Ishikawa (cell line): Measurements from ENCODE around the gene ARL10.

Source experiments
- CEBPB ChIP-seq: IDR thresholded peaks from 2 replicates; pipeline ENCODE4 v1.6.1; 2012
- CREB1 ChIP-seq: IDR thresholded peaks from 2 replicates; pipeline ENCODE4 v1.6.1; 2012; ENCODE audit warnings: low read depth
- EGR1 ChIP-seq: IDR thresholded peaks from 2 replicates; pipeline ENCODE4 v1.6.1; 2012
- EP300 ChIP-seq: IDR thresholded peaks from 2 replicates; pipeline ENCODE4 v1.6.1; 2012; ENCODE audit warnings: borderline replicate concordance
- FOXM1 ChIP-seq: IDR thresholded peaks from 2 replicates; pipeline ENCODE4 v1.6.1; 2012; ENCODE audit warnings: low read depth, borderline replicate concordance
- MAX ChIP-seq: IDR thresholded peaks from 2 replicates; pipeline ENCODE4 v1.6.1; 2012
- NFIC ChIP-seq: IDR thresholded peaks from 2 replicates; pipeline ENCODE4 v1.6.1; 2012
- RAD21 ChIP-seq: IDR thresholded peaks from 2 replicates; pipeline ENCODE4 v1.6.1; 2012; ENCODE audit warnings: low read depth
- REST ChIP-seq: IDR thresholded peaks from 2 replicates; pipeline ENCODE4 v1.6.1; 2012; ENCODE audit warnings: low read depth, mild to moderate bottlenecking
- TAF1 ChIP-seq: IDR thresholded peaks from 2 replicates; pipeline ENCODE4 v1.6.1; 2012; ENCODE audit warnings: low read depth, mild to moderate bottlenecking
- TCF12 ChIP-seq: IDR thresholded peaks from 2 replicates; pipeline ENCODE4 v1.6.1; 2012; ENCODE audit warnings: low read depth
- TEAD4 ChIP-seq: IDR thresholded peaks from 2 replicates; pipeline ENCODE4 v1.6.1; 2012
- USF1 ChIP-seq: IDR thresholded peaks from 2 replicates; pipeline ENCODE4 v1.6.1; 2012
- YY1 ChIP-seq: IDR thresholded peaks from 2 replicates; pipeline ENCODE4 v1.6.1; 2012; ENCODE audit warnings: low read depth
- ZBTB7A ChIP-seq: IDR thresholded peaks from 2 replicates; pipeline ENCODE4 v1.6.1; 2012; ENCODE audit warnings: low read depth

ARL10 gene

GRCh38 chr5:176361437-176362232 is 3.7 kb upstream of the ARL10 start, which contains the start of gene KIAA1191:
KIAA1191 (minus strand) TSS chr5:176361764; CDS start chr5:176359508, 2,256 bp downstream.
- TF ChIP-seq ZBTB7A (peak; percentile 75), CEBPB (no peak), NFIC (no peak; the same call in 1 of the 2 replicates), USF1 (no peak), REST (no peak), MAX (peak; percentile 75), RAD21 (peak; percentile 24; the same call in 1 of the 2 replicates), YY1 (no peak; the same call in 1 of the 2 replicates), CREB1 (no peak), FOXM1 (no peak), TAF1 (peak; percentile 82), TEAD4 (0 out of 2 replicates have a peak, but pooled peaks have one; percentile 8), TCF12 (0 out of 2 replicates have a peak, but pooled peaks have one; percentile 19), EGR1 (no peak)

GRCh38 chr5:176362233-176362490 is 3.1 kb upstream of the ARL10 start:
- TF ChIP-seq USF1 (no peak), REST (no peak), FOXM1 (no peak)

- no peak for TF ChIP-seq CREB1
- no peak for TF ChIP-seq NFIC
- TF ChIP-seq MAX, result no peak
- no peak for TF ChIP-seq RAD21
- TF ChIP-seq TCF12, result no peak
- TF ChIP-seq CEBPB, result no peak
- TF ChIP-seq YY1, result no peak
- no peak for TF ChIP-seq EGR1
- TF ChIP-seq REST, result no peak
- TF ChIP-seq ZBTB7A, result no peak
- no peak for TF ChIP-seq TAF1
- no peak for TF ChIP-seq TEAD4
- no peak for TF ChIP-seq FOXM1
- no peak for TF ChIP-seq EP300
These were observed 429 bp upstream of the ARL10 start for GRCh38 chr5:176364765-176365350.

GRCh38 chr5:176366232-176366894 is 1.1 kb downstream of the ARL10 start:
- TF ChIP-seq CREB1 (no peak), EP300 (no peak), NFIC (no peak), FOXM1 (no peak), TCF12 (no peak), ZBTB7A (no peak), TAF1 (no peak)
